Measurements from ENCODE around the gene N4BP3.

Gene N4BP3

GRCh38 chr5:178165581-178165980 lies 52.2 kb downstream of the N4BP3 start:
- H3K79me2 ChIP-seq (ENCODE audit: insufficient read depth, low read length) = no peaks in the 10 kb centered on the region
- H3K27ac ChIP-seq (ENCODE audit: low read depth, low read length) = no peak overlapping the region
- H3K4me2 ChIP-seq (ENCODE audit: low read depth, low read length, poor library complexity, severe bottlenecking) = no peak overlapping the region
- no peak overlapping the region for H2AFZ ChIP-seq (ENCODE audit: low read depth, low read length, severe bottlenecking)
- H3K9me2 ChIP-seq (replicated peaks; ENCODE audit: insufficient read depth, low read length) = no peaks in the 10 kb centered on the region
- H3K4me3 ChIP-seq (ENCODE audit: insufficient read depth, low read length, poor library complexity, severe bottlenecking) = no peak overlapping the region
- no peaks in the 10 kb centered on the region for H3K9me3 ChIP-seq (ENCODE audit: insufficient read depth, low read length)
- H3K9ac ChIP-seq (ENCODE audit: low read length) = no peak overlapping the region
- no peaks in the 10 kb centered on the region for H4K20me1 ChIP-seq (ENCODE audit: low read depth, low read length)
- H3K36me3 ChIP-seq (ENCODE audit: low read length) = no peaks in the 10 kb centered on the region
- no peak for TF ChIP-seq CTCF (IDR thresholded peaks at IDR 0.05; ENCODE audit: insufficient read depth, low read length, poor library complexity, severe bottlenecking)
- TF ChIP-seq EZH2phosphoT487 (conservative IDR thresholded peaks at IDR 0.05; ENCODE audit: low read length) = no peak
- no peaks in the 10 kb centered on the region for H3K27me3 ChIP-seq (ENCODE audit: low read length)
- no peaks in the 10 kb centered on the region for H3F3A ChIP-seq (ENCODE audit: insufficient read depth)

- TF ChIP-seq EZH2phosphoT487 (conservative IDR thresholded peaks at IDR 0.05; ENCODE audit: low read length) (no peak), CTCF (IDR thresholded peaks at IDR 0.05; ENCODE audit: insufficient read depth, low read length, poor library complexity, severe bottlenecking) (no peak)
- H3K9me2 ChIP-seq (replicated peaks; ENCODE audit: insufficient read depth, low read length) = no peaks in the 10 kb centered on the region
- no peak overlapping the region for H2AFZ ChIP-seq (ENCODE audit: low read depth, low read length, severe bottlenecking)
- no peak overlapping the region for H3K4me2 ChIP-seq (ENCODE audit: low read depth, low read length, poor library complexity, severe bottlenecking)
- no peak overlapping the region for H3K27ac ChIP-seq (ENCODE audit: low read depth, low read length)
- H3K27me3 ChIP-seq (ENCODE audit: low read length) = no peaks in the 10 kb centered on the region
- H3K9me3 ChIP-seq (ENCODE audit: insufficient read depth, low read length) = no peaks in the 10 kb centered on the region
- H3K36me3 ChIP-seq (ENCODE audit: low read length) = no peaks in the 10 kb centered on the region
- H3K9ac ChIP-seq (ENCODE audit: low read length) = no peak overlapping the region
- H3F3A ChIP-seq (ENCODE audit: insufficient read depth) = no peaks in the 10 kb centered on the region
- no peaks in the 10 kb centered on the region for H3K79me2 ChIP-seq (ENCODE audit: insufficient read depth, low read length)
- no peak overlapping the region for H3K4me3 ChIP-seq (ENCODE audit: insufficient read depth, low read length, poor library complexity, severe bottlenecking)
- no peaks in the 10 kb centered on the region for H4K20me1 ChIP-seq (ENCODE audit: low read depth, low read length)
Measured at GRCh38 chr5:178170455-178170854, 57.1 kb downstream of the N4BP3 start.

GRCh38 chr5:178174456-178174855 lies 61.1 kb downstream of the N4BP3 start:
- Histone ChIP-seq H3K36me3 (ENCODE audit: low read length) (no peaks in the 10 kb centered on the region), H3K9me3 (ENCODE audit: insufficient read depth, low read length) (no peaks in the 10 kb centered on the region), H3F3A (ENCODE audit: insufficient read depth) (no peaks in the 10 kb centered on the region), H3K27me3 (ENCODE audit: low read length) (no peaks in the 10 kb centered on the region), H3K4me2 (ENCODE audit: low read depth, low read length, poor library complexity, severe bottlenecking) (no peak overlapping the region), H3K79me2 (ENCODE audit: insufficient read depth, low read length) (no peaks in the 10 kb centered on the region), H3K9ac (ENCODE audit: low read length) (no peak overlapping the region), H3K9me2 (replicated peaks; ENCODE audit: insufficient read depth, low read length) (no peaks in the 10 kb centered on the region), H3K27ac (ENCODE audit: low read depth, low read length) (no peak overlapping the region), H3K4me3 (ENCODE audit: insufficient read depth, low read length, poor library complexity, severe bottlenecking) (no peak overlapping the region), H4K20me1 (ENCODE audit: low read depth, low read length) (no peaks in the 10 kb centered on the region), H2AFZ (ENCODE audit: low read depth, low read length, severe bottlenecking) (no peak overlapping the region)
- no peak for TF ChIP-seq CTCF (IDR thresholded peaks at IDR 0.05; ENCODE audit: insufficient read depth, low read length, poor library complexity, severe bottlenecking)

Data from SU-DHL-6 (cell line).